ENCODE results near the gene IFNB1. TPM values are rescaled to one million over a fixed set of nuclear protein-coding genes. Genes with fewer than 3 reads are reported as not detected.

Gene IFNB1
- polyA plus RNA-seq, 1 of the 3 experiments (the other 2 are of a cell fraction), result not detected

DNA sequence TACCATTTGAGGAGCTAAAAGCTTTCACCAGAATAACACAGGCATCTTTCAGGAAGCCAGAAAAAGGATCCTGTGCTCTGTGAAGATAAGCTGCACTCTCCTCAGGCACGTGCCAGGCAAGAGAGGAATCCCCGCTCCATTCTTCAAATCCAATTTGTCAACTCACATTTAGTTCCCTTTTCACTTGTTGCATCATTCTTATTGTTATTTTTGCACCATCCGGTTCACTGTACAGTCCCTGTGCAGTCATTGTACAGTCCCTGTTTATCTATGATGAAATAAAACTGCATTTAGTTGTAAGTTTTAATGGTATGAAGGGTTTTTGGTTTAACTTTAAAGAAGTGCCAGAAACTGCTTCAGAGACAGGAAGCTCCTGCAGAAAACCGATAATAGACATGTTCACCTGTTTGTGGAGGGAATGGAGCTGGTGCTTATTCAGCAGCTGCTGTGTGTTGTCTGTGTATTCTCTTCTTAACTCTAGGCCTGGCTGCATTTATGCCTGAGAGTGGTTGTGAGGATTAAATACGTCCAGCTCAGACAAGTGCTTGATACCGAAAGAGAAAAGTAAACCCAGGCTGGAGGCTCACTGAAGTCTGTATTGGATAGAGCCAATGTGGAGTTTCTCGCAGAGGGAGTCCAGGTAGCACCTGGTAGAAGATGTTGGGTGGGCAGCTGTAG is 41.5 kb upstream of the IFNB1 start:
- H3K4me1 ChIP-seq (ENCODE audit: control insufficient read depth in 1 of 2, insufficient read depth in 2 of 2, low read depth in 1 of 2, low read length in 1 of 2), result no peaks in the 10 kb centered on the region
- ChIA-PET POLR2A (no interaction called here), CTCF (interaction anchor here (1.3 kb wide), 1 partner anchor 9 kb away, joined by 10 read pairs; no protein-coding TSS in a partner anchor)
- H3K36me3 ChIP-seq (replicated peaks in 1 of 2; ENCODE audit: control insufficient read depth in 1 of 2, insufficient read depth in 2 of 2, low read length in 1 of 2), result no peaks in the 10 kb centered on the region
- no peaks in the 10 kb centered on the region for H4K20me1 ChIP-seq (ENCODE audit: insufficient read depth)
- no peaks in the 10 kb centered on the region for H3K9me3 ChIP-seq
- H3K27me3 ChIP-seq (ENCODE audit: insufficient read depth), result no peaks in the 10 kb centered on the region
- H3K9me2 ChIP-seq, result no peaks in the 10 kb centered on the region
- H3K4me2 ChIP-seq, result no peak overlapping the region
- no peaks in the 10 kb centered on the region for H3F3A ChIP-seq (replicated peaks; ENCODE audit: insufficient read depth)
- no peak overlapping the region for H3K9ac ChIP-seq
- no peak overlapping the region for H3K4me3 ChIP-seq (ENCODE audit: low read depth in 2 of 2, low read length in 1 of 2)
- WGBS (ENCODE audit: low lambda C conversion rate), result 53% methylated on average over 7 of the region's 7 CpGs
- H3K79me2 ChIP-seq (ENCODE audit: insufficient read depth), result no peaks in the 10 kb centered on the region
- no peak overlapping the region for H2AFZ ChIP-seq (ENCODE audit: low read depth)
- H3K27ac ChIP-seq (ENCODE audit: low read depth in 2 of 2, low read length in 1 of 2), result no peak overlapping the region
- no peak for DNase-seq
- TF ChIP-seq NRF1 (IDR thresholded peaks at IDR 0.05; ENCODE audit: low read depth, low read length) (no peak), RFX5 (IDR thresholded peaks at IDR 0.05; ENCODE audit: low read length) (no peak), RCOR1 (IDR thresholded peaks at IDR 0.05; ENCODE audit: low read length) (no peak), POLR2AphosphoS5 (IDR thresholded peaks at IDR 0.05; ENCODE audit: low read depth, low read length) (no peak), TCF12 (IDR thresholded peaks at IDR 0.05) (no peak), TEAD4 (IDR thresholded peaks at IDR 0.05; ENCODE audit: borderline replicate concordance, insufficient read depth) (no peak), IRF3 (IDR thresholded peaks at IDR 0.05; ENCODE audit: low read depth, low read length) (no peak), FOXJ3 (CRISPR knock-in tag; IDR thresholded peaks at IDR 0.05) (no peak), CHD2 (IDR thresholded peaks at IDR 0.05; ENCODE audit: low read length, partially characterized antibody) (no peak)
- TF ChIP-seq, protein P1, sequence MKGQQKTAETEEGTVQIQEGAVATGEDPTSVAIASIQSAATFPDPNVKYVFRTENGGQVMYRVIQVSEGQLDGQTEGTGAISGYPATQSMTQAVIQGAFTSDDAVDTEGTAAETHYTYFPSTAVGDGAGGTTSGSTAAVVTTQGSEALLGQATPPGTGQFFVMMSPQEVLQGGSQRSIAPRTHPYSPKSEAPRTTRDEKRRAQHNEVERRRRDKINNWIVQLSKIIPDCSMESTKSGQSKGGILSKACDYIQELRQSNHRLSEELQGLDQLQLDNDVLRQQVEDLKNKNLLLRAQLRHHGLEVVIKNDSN (IDR thresholded peaks at IDR 0.05; ENCODE audit: borderline replicate concordance, low read depth), result no peak
- TF ChIP-seq, protein P2, sequence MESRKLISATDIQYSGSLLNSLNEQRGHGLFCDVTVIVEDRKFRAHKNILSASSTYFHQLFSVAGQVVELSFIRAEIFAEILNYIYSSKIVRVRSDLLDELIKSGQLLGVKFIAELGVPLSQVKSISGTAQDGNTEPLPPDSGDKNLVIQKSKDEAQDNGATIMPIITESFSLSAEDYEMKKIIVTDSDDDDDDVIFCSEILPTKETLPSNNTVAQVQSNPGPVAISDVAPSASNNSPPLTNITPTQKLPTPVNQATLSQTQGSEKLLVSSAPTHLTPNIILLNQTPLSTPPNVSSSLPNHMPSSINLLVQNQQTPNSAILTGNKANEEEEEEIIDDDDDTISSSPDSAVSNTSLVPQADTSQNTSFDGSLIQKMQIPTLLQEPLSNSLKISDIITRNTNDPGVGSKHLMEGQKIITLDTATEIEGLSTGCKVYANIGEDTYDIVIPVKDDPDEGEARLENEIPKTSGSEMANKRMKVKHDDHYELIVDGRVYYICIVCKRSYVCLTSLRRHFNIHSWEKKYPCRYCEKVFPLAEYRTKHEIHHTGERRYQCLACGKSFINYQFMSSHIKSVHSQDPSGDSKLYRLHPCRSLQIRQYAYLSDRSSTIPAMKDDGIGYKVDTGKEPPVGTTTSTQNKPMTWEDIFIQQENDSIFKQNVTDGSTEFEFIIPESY (IDR thresholded peaks at IDR 0.05; ENCODE audit: borderline replicate concordance, low read depth), result no peak

DNA sequence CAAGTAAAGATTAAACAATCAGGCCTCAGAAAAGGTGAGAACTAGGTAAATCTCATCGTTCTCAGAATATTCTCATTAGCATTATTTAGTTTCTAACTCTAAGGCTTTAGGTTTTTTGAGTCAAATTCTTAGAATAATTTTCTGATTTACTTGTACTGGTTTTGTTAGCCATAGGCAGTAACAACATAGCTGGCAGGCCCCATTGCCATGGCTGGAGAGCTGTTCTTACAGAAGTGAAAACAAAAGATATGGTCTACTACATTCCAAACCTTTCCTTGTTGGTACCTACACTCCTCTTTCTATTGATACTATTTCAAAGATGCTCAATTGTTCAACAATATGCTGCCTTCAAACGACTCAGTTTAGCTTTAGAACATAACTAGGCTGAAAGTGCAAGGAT is 36.6 kb upstream of the IFNB1 start:
- DNase-seq, result no peak
- WGBS (ENCODE audit: low lambda C conversion rate), result 26% methylated on average over 2 of the region's 2 CpGs
- ChIA-PET CTCF (interaction anchor here (0.9 kb wide), 1 partner anchor 173 kb away, joined by 3 read pairs; no protein-coding TSS in a partner anchor), POLR2A (interaction anchor here (0.6 kb wide), 1 partner anchor 760 kb away, joined by 5 read pairs; no protein-coding TSS in a partner anchor)
- Histone ChIP-seq H4K20me1 (ENCODE audit: insufficient read depth) (no peaks in the 10 kb centered on the region), H3K4me2 (no peak overlapping the region), H3K9ac (no peak overlapping the region), H3F3A (replicated peaks; ENCODE audit: insufficient read depth) (no peaks in the 10 kb centered on the region), H3K9me3 (no peaks in the 10 kb centered on the region), H3K36me3 (replicated peaks in 1 of 2; ENCODE audit: control insufficient read depth in 1 of 2, insufficient read depth in 2 of 2, low read length in 1 of 2) (no peaks in the 10 kb centered on the region), H3K79me2 (ENCODE audit: insufficient read depth) (no peaks in the 10 kb centered on the region), H2AFZ (ENCODE audit: low read depth) (no peak overlapping the region), H3K27me3 (ENCODE audit: insufficient read depth) (no peaks in the 10 kb centered on the region), H3K4me3 (ENCODE audit: low read depth in 2 of 2, low read length in 1 of 2) (no peak overlapping the region), H3K27ac (ENCODE audit: low read depth in 2 of 2, low read length in 1 of 2) (no peak overlapping the region), H3K4me1 (ENCODE audit: control insufficient read depth in 1 of 2, insufficient read depth in 2 of 2, low read depth in 1 of 2, low read length in 1 of 2) (no peaks in the 10 kb centered on the region), H3K9me2 (no peaks in the 10 kb centered on the region)
- no peak for TF ChIP-seq JUND (IDR thresholded peaks at IDR 0.05)
- TF ChIP-seq NFIC (IDR thresholded peaks at IDR 0.05; ENCODE audit: borderline replicate concordance), result no peak
- no peak for TF ChIP-seq MXI1 (IDR thresholded peaks at IDR 0.05; ENCODE audit: low read depth, low read length)
- no peak for TF ChIP-seq FOSL2 (IDR thresholded peaks at IDR 0.05; ENCODE audit: borderline replicate concordance, low read depth)
- no peak for TF ChIP-seq TAF1 (IDR thresholded peaks at IDR 0.05; ENCODE audit: borderline replicate concordance, low read depth, low read length)
- no peak for TF ChIP-seq GATA2 (CRISPR knock-in tag; IDR thresholded peaks at IDR 0.05)
- no peak for TF ChIP-seq SMC3 (IDR thresholded peaks at IDR 0.05; ENCODE audit: low read depth, low read length)
- no peak for TF ChIP-seq RFX5 (IDR thresholded peaks at IDR 0.05; ENCODE audit: low read length)
- no peak for TF ChIP-seq EZH2phosphoT487 (IDR thresholded peaks at IDR 0.05; ENCODE audit: borderline replicate concordance, low read depth)
